ENCODE measurements around the gene WDR82.
"Not testable (repeated sequence)": the region's sequence is repeated elsewhere in the genome, so short reads cannot be mapped to it uniquely, and the experiment has no call there.

Gene WDR82

GRCh38 chr3:52289747-52290595, 11.5 kb upstream of the WDR82 start:
- DNase-seq (ENCODE audit: low read depth) = no peak

GRCh38 chr3:52289338-52289746, 10.9 kb upstream of the WDR82 start:
- DNase-seq (ENCODE audit: low read depth) = no peak

DNA sequence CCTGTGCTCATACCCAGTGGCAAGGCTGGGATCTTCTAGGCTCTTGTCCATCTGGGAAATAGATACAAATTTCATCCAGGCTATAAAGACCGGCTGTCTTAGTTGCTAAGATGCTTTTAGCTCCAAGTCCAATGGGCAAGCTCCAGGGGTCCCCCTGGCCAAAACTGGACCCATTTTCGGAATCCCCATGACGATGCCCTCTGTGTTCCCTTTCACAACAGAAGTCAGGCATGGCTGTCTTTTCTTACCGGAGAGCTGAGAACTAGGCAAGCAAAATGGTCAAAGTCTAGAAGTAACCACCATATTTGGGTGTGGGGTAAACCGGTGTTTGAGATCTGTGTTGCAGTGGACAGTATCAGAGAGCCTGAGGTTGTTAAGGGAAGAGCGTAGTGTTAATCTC, 10.2 kb upstream of the WDR82 start:
- DNase-seq (ENCODE audit: low read depth) = no peak

GRCh38 chr3:52286777-52287110, 8.3 kb upstream of the WDR82 start:
- no peak for DNase-seq (ENCODE audit: low read depth)

GRCh38 chr3:52284051-52284450, 5.6 kb upstream of the WDR82 start:
- DNase-seq (ENCODE audit: low read depth) = not testable (repeated sequence)

GRCh38 chr3:52283306-52283705, 4.9 kb upstream of the WDR82 start:
- DNase-seq (ENCODE audit: low read depth) = no peak

- DNase-seq (ENCODE audit: low read depth) = no peak
These were observed 3.7 kb upstream of the WDR82 start for GRCh38 chr3:52281981-52282801.

GRCh38 chr3:52280050-52280461, 1.6 kb upstream of the WDR82 start:
- DNase-seq (ENCODE audit: low read depth) = peak; percentile 44

DNA sequence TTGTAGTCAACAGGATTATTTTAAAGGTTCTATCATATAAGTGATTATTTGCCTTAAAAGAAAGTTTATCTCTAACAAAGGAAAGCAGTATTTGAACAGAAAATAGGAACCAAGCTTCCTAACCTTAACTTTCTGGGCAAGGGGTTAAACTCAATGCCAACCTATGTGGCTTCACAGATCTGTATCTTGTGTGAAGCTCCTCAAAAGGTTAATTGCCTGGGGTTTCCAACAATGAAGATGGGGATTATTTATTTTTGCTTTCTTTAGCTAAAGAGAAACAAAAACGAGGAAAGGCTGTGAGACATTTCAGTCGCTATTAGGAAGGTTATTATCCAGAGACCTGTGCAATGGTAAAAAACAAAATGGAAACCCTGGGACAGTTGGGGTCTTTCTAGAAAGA, 1.1 kb upstream of the WDR82 start:
- DNase-seq (ENCODE audit: low read depth) = no peak

DNA sequence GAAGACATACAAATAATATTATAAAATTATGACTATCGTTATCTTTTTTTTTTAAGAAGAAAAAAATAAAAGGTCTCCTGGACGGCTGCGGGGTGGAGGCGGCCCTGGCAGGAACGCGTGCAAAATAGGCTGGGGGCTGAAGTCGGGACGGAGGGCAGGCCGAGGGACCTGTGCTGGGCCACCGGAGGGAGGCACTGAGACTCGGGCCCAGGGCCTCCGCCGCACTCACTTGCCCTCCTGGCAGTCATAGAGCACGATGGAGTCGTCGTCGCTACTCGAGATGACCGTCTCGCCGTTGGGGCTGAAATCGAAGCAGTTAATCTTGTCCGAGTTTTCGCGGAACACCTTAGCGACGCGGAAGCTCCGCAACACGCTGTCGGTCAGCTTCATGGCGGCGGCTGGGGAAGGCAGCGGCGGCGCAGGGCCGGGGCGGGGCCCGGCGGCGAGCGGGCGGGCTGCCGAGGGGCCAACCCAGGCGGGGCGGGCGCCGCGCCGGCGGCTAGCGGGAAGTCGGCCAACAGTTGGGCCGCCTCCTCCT, 408 bp downstream of the WDR82 start:
- no peak for DNase-seq (ENCODE audit: low read depth)

DNA sequence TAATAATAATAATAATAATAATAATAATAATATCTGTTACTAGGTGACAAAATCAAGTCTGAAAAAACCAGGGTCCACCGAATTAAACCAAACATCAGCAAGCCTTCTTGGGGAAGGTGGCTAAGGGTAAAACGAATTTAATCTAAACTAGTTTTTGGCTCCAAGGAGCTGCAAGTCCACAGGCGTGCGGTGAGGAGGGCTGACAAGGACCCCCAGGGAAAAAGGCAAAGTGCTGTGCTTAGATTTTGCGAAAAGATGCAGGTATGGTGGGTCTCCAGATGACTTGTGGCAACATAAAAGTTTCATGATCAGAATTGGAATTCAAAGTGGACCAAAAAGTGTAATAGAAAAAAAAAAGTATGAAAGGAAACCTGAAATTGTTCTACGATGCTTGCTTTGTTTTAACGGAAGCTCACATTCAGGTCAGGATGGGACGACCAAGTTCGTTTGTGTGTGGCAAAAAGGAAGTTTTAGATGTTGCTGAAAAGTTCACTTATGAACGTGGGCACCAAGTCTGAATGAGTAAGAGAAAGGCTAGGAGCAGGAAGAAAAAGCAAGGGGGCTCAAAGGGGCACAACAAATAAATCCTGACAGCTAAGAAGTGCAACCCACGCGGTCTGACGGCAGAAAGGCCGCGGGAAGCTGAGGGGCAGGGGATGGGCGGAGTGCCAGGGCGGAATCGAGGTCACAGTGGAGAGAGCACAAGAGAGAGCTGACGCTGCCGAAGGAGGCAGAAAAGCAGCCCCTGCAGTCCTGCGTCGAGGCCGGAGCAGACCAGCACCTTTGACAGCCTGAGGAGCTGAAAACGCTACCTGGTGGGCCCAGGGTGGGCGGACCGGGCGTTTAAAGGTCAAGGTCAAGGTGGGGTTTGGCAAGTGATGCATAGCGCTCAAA, 1.1 kb downstream of the WDR82 start:
- peak; percentile 47 for DNase-seq (ENCODE audit: low read depth)

DNA sequence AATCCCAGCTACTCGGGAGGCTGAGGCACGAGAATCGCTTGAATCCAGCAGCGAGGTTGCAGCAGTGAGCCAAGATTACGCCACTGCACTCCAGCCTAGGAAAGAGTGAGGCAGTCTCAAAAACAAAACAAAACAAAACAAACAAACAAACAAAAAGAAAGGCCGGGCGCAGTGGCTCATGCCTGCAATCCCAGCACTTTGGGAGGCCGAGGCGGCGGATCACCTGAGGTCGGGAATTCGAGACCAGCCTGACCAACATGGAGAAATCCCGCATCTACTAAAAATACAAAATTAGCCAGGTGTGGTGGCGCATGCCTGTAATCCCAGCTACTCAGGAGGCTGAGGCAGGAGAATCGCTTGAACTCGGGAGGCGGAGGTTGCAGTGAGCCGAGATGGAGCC, 3.7 kb downstream of the WDR82 start:
- not testable (repeated sequence) for DNase-seq (ENCODE audit: low read depth)

GRCh38 chr3:52272831-52273230, 5.6 kb downstream of the WDR82 start:
- no peak for DNase-seq (ENCODE audit: low read depth)

DNA sequence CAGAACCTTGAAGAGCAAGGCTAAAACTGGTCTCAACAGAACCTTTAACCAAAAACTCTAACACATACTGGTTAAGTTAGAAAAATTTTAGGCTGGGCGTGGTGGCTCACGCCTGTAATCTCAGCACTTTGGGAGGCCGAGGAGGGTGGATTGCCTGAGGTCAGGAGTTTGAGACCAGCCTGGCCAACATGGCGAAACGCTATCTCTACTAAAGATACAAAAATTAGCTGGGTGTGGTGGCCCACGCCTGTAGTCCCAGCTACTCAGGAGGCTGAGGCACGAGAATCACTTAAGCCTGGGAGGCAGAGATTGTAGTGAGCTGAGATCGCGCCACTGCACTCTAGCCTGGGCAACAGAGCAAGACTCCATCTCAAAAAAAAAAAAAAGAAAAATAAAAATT, 6.3 kb downstream of the WDR82 start:
- DNase-seq (ENCODE audit: low read depth) = not testable (repeated sequence)

DNA sequence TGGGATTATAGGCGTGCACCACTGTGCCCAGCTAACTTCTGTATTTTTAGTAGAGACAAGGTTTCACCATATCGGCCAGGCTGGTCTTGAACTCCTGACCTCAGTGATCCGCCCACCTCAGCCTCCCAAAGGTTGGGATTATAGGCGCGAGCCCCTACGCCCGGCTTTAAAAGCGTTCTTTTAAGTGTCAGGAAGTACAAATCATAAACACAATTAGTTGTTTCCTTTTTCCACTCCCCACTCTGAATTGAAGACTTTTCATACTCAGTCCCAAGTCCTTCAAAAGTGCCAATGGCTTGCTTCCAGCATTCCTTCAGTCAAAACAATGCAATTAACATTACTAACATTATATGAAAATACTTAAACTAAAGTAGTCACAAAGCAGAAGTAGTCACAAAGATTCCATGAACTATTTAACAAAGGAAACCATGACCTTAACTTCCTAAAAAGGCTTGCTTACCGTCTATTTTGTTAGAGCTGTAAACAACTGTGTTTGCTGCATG, 8.1 kb downstream of the WDR82 start:
- no peak for DNase-seq (ENCODE audit: low read depth)

DNA sequence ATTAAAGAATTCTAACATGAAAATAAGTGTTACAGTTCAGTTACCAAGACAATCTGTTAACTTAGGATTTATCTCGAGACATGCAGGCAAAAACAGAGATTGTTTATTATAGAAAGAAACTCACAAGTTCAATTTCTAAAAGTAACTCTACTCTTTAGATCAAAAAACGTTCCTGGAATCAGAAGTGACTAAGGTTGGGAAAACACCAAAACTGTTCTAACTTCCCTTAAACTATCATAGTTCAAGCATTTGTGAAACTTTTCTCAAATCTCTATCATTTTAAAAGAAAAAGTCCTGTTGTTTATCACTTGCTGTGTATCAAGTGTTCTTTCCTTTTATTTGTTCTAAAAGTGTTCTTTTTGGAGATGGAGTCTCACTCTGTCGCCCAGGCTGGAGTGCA, 8.7 kb downstream of the WDR82 start:
- DNase-seq (ENCODE audit: low read depth) = no peak

GRCh38 chr3:52268036-52268435, 10.4 kb downstream of the WDR82 start:
- DNase-seq (ENCODE audit: low read depth) = no peak

DNA sequence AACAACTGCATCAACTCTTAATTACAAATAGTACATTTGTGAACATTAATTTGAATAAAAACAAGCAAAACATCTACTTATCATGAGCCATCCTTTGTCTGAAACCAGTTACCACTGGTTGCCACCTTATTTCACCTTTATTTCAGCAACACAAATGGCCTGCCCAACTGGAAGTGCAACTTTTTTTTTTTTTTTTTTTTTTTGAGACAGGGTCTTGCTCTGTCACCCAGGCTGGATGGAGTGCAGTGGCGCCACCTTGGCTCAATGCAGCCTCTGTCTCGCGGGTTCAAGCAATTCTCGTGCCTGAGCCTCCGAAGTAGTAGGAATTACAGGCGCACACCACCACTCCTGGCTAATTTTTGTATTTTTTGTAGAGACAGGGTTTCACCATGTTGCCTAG, 13.1 kb downstream of the WDR82 start:
- no peak for DNase-seq (ENCODE audit: low read depth)

GRCh38 chr3:52262447-52262846, 16.0 kb downstream of the WDR82 start:
- no peak for DNase-seq (ENCODE audit: low read depth)

- DNase-seq (ENCODE audit: low read depth) = no peak
These were observed 19.0 kb downstream of the WDR82 start for GRCh38 chr3:52259448-52259847.

DNA sequence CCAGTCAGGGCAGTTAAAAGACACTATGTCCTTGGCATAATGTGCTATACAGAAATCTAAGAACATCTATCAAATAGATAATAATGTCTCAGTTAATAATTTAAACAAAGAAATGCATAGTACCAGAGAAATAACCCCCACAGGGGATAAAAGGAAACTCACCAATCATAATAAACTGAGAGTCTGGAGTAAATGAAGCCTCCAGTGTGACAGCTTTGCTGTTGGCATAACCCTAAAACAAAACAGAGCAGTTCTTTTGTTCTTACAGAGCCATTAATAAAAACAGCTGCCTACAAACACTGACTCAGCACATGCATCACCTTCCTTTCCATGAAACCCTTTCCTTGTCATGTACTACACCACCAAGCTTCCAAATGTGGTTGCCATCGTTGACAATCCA, 19.4 kb downstream of the WDR82 start:
- DNase-seq (ENCODE audit: low read depth) = no peak

DNA sequence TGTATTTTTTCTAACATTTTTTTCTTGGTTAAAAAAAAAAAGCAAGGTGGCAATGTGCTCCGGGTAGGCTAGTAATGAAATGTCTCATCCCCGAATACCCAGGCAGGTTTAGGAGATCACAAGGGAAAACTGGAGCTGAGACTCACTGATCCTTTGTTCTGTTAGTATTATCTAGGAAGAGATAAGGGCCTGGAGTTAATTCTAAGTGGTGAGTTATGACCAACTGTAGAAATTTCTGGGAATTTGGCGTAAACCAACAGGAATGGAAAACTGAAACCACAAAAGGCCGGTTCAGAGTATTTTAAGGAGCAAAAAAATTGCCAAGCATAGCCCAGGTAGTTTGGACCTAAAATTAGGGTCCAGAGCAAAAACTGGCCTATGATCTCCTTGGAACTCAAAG, 20.5 kb downstream of the WDR82 start:
- no peak for DNase-seq (ENCODE audit: low read depth)

Data from fibroblast of the conjunctiva (primary cell).